Hippocampal formation (tissue), 2 donors: ENCODE measurements around the gene ZSCAN20.

Source experiments
- DNase-seq, 2 donors: peaks; one replicate each; lab custom pipeline; 2025; lab: John Stamatoyannopoulos, UW

ZSCAN20 gene

DNA sequence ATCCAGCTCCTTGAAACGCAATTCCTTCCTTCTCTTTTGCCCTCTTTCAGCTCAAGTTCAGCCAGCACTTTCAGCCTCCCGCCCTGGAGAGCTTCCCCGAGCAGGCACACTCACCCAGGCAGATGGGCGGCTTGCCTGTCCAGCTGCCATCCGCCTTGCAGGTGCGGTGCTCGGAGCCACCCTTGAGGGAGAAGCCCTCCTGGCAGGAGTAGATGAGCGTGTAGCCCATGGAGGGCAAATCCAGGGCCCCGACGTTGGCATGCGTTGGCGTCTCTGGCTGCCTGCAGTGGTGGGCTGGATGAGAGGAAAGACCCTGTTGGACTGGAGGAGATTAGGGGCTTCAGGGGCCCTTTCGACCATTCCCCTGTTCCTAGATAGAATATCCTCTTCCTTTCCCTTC, 60.5 kb downstream of the ZSCAN20 start:
- no peak for DNase-seq

DNA sequence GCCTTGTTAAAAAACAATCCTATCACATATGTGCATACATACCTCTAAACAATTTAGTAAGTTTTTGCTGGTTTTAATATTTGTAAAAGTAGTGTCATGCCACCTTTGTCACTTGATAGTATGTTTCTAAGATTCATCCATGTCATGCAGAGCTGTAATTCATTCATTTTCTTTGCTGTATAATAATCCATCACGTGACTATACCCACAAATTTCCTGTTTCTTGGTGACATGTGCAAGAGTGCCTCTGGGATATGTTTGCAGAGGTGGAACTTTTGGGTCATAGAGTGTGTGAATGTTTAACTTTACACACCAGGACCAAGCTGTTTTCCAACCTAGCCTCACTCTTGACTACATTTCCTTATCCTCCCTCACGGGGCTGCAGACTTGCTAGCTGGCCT, 62.9 kb downstream of the ZSCAN20 start:
- no peak for DNase-seq

DNA sequence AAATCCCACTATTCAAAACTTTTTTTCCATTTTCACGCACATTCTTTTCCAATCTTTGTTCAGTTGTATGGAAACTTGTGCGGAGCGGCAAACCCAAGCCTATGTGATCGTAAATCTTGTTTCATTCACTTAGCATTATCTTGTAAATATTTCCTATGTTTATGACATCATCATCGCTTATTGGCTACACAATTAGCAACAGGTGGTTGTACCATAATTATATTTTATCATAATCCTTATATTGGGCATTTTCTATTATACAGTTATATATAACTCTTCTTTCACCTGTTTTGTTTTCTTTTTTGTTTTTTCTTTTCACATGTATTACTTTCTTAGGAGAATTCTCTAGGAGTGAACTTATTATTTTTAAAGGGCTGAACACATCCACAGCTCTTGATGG, 65.4 kb downstream of the ZSCAN20 start:
- no peak for DNase-seq

DNA sequence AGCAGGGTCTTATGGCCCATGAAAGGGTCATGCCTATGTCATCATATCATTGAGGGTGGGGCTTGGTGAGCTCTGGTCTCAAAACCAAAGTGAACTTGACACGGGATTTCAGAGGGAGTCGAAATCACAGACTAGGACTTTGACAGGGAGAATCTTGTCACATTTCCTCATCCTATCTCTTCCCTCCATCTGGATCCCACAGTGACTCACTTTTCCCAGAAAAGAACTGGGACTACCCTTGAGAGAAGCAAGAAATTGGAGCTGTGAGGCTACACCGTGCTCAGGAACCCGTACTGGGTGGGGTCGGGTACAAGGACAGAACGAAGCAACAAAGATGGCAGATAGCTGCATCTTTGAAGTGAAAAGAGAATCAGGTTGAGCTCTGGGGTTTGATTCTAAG, 69.5 kb downstream of the ZSCAN20 start:
- DNase-seq: no peak
